Uterus (tissue), 2 donors: ENCODE data around the gene PICALM.

ENCODE experiments used
- CTCF ChIP-seq, 4 experiments: fragments of 200-600 bp in 2 of 4; fragments of 450-650 bp in 2 of 4; sonication (generic) in 2 of 4; IDR thresholded peaks; one replicate each; pipeline ENCODE4 v1.5.1; 2016 to 2019; ENCODE audit warnings: antibody characterized with exemption in 4 of 4, mild to moderate bottlenecking in 2 of 4, moderate library complexity in 1 of 4
- POLR2A ChIP-seq, 2 donors: fragments of 450-650 bp; IDR thresholded peaks; one replicate each; pipeline ENCODE4 v1.6.1; 2016; ENCODE audit warnings: antibody characterized with exemption in 2 of 2, mild to moderate bottlenecking in 1 of 2, moderate library complexity in 1 of 2

- TF ChIP-seq CTCF (IDR thresholded peaks at IDR 0.05) (no peak), POLR2A (IDR thresholded peaks at IDR 0.05) (no peak)
These were observed 66.5 kb downstream of the PICALM start for GRCh38 chr11:86002431-86002830.
